ENCODE results near the gene APOL2. TPM values are rescaled to one million over a fixed set of nuclear protein-coding genes. Genes with fewer than 3 reads are reported as not detected.

Gene APOL2
- total RNA-seq, 3 donors from 2014 or later = 46.3 to 64.8 (median 56.3) TPM

- ATAC-seq (peak; percentile 65), DNase-seq (peak; percentile 57 to 65 (median 64))
- no peak for TF ChIP-seq CTCF (IDR thresholded peaks at IDR 0.05)
- no peaks in the 10 kb centered on the region for H3K9me3 ChIP-seq
- H3K4me3 ChIP-seq = peak overlapping the region; percentile 44
- no peaks in the 10 kb centered on the region for H3K36me3 ChIP-seq (ENCODE audit: low read depth)
- peaks cover 15% of the 10 kb centered on the region for H3K4me1 ChIP-seq (ENCODE audit: low read depth)
- intact Hi-C loops (cut with DNase I, micrococcal nuclease) = no loop called here
Measured at GRCh38 chr22:36238373-36239149, 766 bp downstream of the APOL2 start.

GRCh38 chr22:36237462-36238372 is 1.6 kb downstream of the APOL2 start:
- ATAC-seq (peak; percentile 38), DNase-seq (peak in 1 of 3 donors; percentile 31)
- intact Hi-C loops (cut with DNase I, micrococcal nuclease) = no loop called here
- Histone ChIP-seq H3K4me3 (no peak overlapping the region), H3K9me3 (no peaks in the 10 kb centered on the region), H3K36me3 (ENCODE audit: low read depth) (no peaks in the 10 kb centered on the region), H3K4me1 (ENCODE audit: low read depth) (peaks cover 15% of the 10 kb centered on the region)
- no peak for TF ChIP-seq CTCF (IDR thresholded peaks at IDR 0.05)

GRCh38 chr22:36236388-36237319 is 2.7 kb downstream of the APOL2 start:
- Histone ChIP-seq H3K4me1 (ENCODE audit: low read depth) (peaks cover 15% of the 10 kb centered on the region), H3K9me3 (no peaks in the 10 kb centered on the region), H3K36me3 (ENCODE audit: low read depth) (no peaks in the 10 kb centered on the region), H3K4me3 (no peak overlapping the region)
- ATAC-seq (no peak), DNase-seq (no peak)
- intact Hi-C loops (cut with DNase I, micrococcal nuclease) = no loop called here
- TF ChIP-seq CTCF (IDR thresholded peaks at IDR 0.05) = no peak

- TF ChIP-seq CTCF (IDR thresholded peaks at IDR 0.05) = no peak
- no peak for ATAC-seq
- H3K9me3 ChIP-seq = no peaks in the 10 kb centered on the region
- intact Hi-C loops (cut with DNase I, micrococcal nuclease) = no loop called here
- H3K36me3 ChIP-seq (ENCODE audit: low read depth) = no peaks in the 10 kb centered on the region
- peaks cover 15% of the 10 kb centered on the region for H3K4me1 ChIP-seq (ENCODE audit: low read depth)
- H3K4me3 ChIP-seq = no peak overlapping the region
- DNase-seq = no peak
Measured at GRCh38 chr22:36235585-36235984, 3.7 kb downstream of the APOL2 start.

GRCh38 chr22:36234919-36235318 is 4.4 kb downstream of the APOL2 start:
- Histone ChIP-seq H3K4me1 (ENCODE audit: low read depth) (peaks cover 15% of the 10 kb centered on the region), H3K9me3 (no peaks in the 10 kb centered on the region), H3K4me3 (no peak overlapping the region), H3K36me3 (ENCODE audit: low read depth) (no peaks in the 10 kb centered on the region)
- no peak for TF ChIP-seq CTCF (IDR thresholded peaks at IDR 0.05)
- ATAC-seq (no peak), DNase-seq (no peak)
- intact Hi-C loops (cut with DNase I, micrococcal nuclease) = no loop called here

Measured in mucosa of descending colon (tissue), 3 donors.